ENCODE results near the gene BRSK2. TPM values are rescaled to one million over a fixed set of nuclear protein-coding genes. Genes with fewer than 3 reads are reported as not detected.

BRSK2 gene
- total RNA-seq, 1 experiment from 2014 or later = 1.2 TPM

DNA sequence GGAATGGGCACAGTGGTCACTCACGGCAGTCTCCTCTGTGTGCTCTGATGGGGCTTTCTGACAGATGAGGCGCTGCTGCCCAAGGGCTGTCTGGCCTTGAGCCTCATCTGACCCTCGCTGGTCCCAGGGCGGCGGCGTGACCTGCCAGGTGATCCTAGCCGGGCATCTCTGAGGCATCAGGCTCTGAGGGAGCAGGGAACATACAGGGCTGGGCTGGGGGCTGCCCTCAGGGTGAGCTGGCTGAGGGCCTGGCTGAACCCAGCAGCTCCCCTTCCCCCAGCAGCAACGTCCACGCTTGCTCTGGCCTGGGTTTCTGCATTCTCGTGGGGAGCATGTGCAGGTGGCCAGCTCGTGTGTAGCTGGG lies 49.2 kb downstream of the BRSK2 start:
- Histone ChIP-seq H3K4me1 (ENCODE audit: insufficient read depth, low read length) (no peaks in the 10 kb centered on the region), H3K79me2 (ENCODE audit: low read length) (no peaks in the 10 kb centered on the region), H3K4me2 (ENCODE audit: low read length) (no peak overlapping the region), H3K27me3 (ENCODE audit: low read length) (no peaks in the 10 kb centered on the region), H3K9me2 (replicated peaks; ENCODE audit: low read length) (no peaks in the 10 kb centered on the region), H3K9ac (ENCODE audit: low read length) (no peak overlapping the region), H3K27ac (ENCODE audit: low read length) (no peak overlapping the region), H4K20me1 (ENCODE audit: low read length) (no peaks in the 10 kb centered on the region), H3K9me3 (ENCODE audit: low read length) (no peaks in the 10 kb centered on the region), H3F3A (ENCODE audit: low read length, unreplicated experiment) (no peaks in the 10 kb centered on the region), H2AFZ (ENCODE audit: low read length) (no peak overlapping the region), H3K4me3 (ENCODE audit: low read length) (no peak overlapping the region), H3K36me3 (ENCODE audit: low read depth, low read length) (no peaks in the 10 kb centered on the region)
- no TSS peak for BruUV-seq (replicated peaks)
- ATAC-seq (no peak), DNase-seq (no peak)
- TF ChIP-seq, protein P1, sequence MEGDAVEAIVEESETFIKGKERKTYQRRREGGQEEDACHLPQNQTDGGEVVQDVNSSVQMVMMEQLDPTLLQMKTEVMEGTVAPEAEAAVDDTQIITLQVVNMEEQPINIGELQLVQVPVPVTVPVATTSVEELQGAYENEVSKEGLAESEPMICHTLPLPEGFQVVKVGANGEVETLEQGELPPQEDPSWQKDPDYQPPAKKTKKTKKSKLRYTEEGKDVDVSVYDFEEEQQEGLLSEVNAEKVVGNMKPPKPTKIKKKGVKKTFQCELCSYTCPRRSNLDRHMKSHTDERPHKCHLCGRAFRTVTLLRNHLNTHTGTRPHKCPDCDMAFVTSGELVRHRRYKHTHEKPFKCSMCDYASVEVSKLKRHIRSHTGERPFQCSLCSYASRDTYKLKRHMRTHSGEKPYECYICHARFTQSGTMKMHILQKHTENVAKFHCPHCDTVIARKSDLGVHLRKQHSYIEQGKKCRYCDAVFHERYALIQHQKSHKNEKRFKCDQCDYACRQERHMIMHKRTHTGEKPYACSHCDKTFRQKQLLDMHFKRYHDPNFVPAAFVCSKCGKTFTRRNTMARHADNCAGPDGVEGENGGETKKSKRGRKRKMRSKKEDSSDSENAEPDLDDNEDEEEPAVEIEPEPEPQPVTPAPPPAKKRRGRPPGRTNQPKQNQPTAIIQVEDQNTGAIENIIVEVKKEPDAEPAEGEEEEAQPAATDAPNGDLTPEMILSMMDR (conservative IDR thresholded peaks at IDR 0.05; ENCODE audit: low read depth, low read length) = no peak
- TF ChIP-seq EZH2phosphoT487 (IDR thresholded peaks at IDR 0.05; ENCODE audit: borderline replicate concordance, low read length) (no peak), EZH2 (IDR thresholded peaks at IDR 0.05; ENCODE audit: low read length, unreplicated experiment) (no peak)
- POLR2A ChIA-PET (ENCODE audit: unreplicated experiment) = interaction anchor here (0.5 kb wide), 1 partner anchor 24 kb away, joined by 8 read pairs; no protein-coding TSS in a partner anchor
- CTCF ChIA-PET = no interaction called here
- intact Hi-C loops (cut with micrococcal nuclease) = no loop called here

DNA sequence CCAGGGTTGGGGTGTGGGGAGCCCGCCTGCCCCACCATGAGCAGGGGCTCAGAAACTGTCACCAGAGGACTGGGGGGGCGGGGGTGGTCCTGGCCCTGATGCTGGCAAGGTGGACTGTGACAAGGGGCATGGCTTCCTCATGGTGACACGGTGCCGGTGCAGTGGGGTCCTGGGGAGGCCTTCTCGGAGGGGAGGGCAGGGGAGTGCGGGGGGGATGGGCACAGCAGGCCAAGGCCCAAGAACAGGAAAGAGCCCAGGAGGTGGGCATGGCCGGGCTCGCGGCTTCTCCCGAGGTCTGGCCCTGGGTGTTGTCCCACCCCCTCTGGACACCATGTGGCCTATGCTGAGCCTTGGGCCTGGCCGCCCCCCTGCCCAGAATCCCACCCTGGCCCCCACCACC lies 49.6 kb downstream of the BRSK2 start:
- Histone ChIP-seq H4K20me1 (ENCODE audit: low read length) (no peaks in the 10 kb centered on the region), H3F3A (ENCODE audit: low read length, unreplicated experiment) (no peaks in the 10 kb centered on the region), H3K27ac (ENCODE audit: low read length) (no peak overlapping the region), H2AFZ (ENCODE audit: low read length) (no peak overlapping the region), H3K9me3 (ENCODE audit: low read length) (no peaks in the 10 kb centered on the region), H3K4me2 (ENCODE audit: low read length) (no peak overlapping the region), H3K4me3 (ENCODE audit: low read length) (no peak overlapping the region), H3K4me1 (ENCODE audit: insufficient read depth, low read length) (no peaks in the 10 kb centered on the region), H3K9ac (ENCODE audit: low read length) (no peak overlapping the region), H3K27me3 (ENCODE audit: low read length) (no peaks in the 10 kb centered on the region), H3K79me2 (ENCODE audit: low read length) (no peaks in the 10 kb centered on the region), H3K36me3 (ENCODE audit: low read depth, low read length) (no peaks in the 10 kb centered on the region), H3K9me2 (replicated peaks; ENCODE audit: low read length) (no peaks in the 10 kb centered on the region)
- ChIA-PET POLR2A (ENCODE audit: unreplicated experiment) (no interaction called here), CTCF (no interaction called here)
- DNase-seq (no peak), ATAC-seq (no peak)
- TF ChIP-seq EZH2 (IDR thresholded peaks at IDR 0.05; ENCODE audit: low read length, unreplicated experiment) = no peak
- TF ChIP-seq, protein P1 (conservative IDR thresholded peaks at IDR 0.05; ENCODE audit: low read depth, low read length) = no peak
- no TSS peak for BruUV-seq (replicated peaks)
- intact Hi-C loops (cut with micrococcal nuclease) = no loop called here

DNA sequence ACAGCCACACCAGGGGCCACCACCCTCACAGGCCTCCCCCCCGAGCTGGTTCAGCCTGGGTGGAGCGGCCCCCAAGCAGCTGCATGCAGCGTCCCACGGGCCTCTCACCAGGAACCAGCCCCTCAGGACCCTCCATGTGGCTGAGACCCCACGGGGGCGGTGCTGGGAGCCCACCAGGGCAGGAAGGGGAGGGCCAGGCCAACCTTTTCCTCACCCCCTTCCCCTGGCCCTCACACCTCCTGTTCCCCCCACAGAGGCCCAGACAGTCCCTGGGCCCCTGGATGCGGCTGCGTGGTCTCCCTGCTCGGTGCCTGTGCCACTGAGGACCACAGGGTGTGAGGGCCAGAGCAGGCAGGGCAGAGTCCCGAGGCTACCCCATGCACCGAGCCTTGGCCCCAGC lies 50.3 kb downstream of the BRSK2 start:
- no peak overlapping the region for H3K27ac ChIP-seq (ENCODE audit: low read length)
- TF ChIP-seq EZH2 (IDR thresholded peaks at IDR 0.05; ENCODE audit: low read length, unreplicated experiment) (no peak), EZH2phosphoT487 (IDR thresholded peaks at IDR 0.05; ENCODE audit: borderline replicate concordance, low read length) (no peak)
- TF ChIP-seq, protein P1 (conservative IDR thresholded peaks at IDR 0.05; ENCODE audit: low read depth, low read length) = no peak
- H3F3A ChIP-seq (ENCODE audit: low read length, unreplicated experiment) = no peaks in the 10 kb centered on the region
- CTCF ChIA-PET = no interaction called here
- no peaks in the 10 kb centered on the region for H3K79me2 ChIP-seq (ENCODE audit: low read length)
- H3K4me3 ChIP-seq (ENCODE audit: low read length) = no peak overlapping the region
- H3K9me2 ChIP-seq (replicated peaks; ENCODE audit: low read length) = no peaks in the 10 kb centered on the region
- H3K9me3 ChIP-seq (ENCODE audit: low read length) = no peaks in the 10 kb centered on the region
- DNase-seq = no peak
- no peak overlapping the region for H3K9ac ChIP-seq (ENCODE audit: low read length)
- no peaks in the 10 kb centered on the region for H3K36me3 ChIP-seq (ENCODE audit: low read depth, low read length)
- no peak overlapping the region for H2AFZ ChIP-seq (ENCODE audit: low read length)
- H3K4me2 ChIP-seq (ENCODE audit: low read length) = no peak overlapping the region
- intact Hi-C loops (cut with micrococcal nuclease) = no loop called here
- POLR2A ChIA-PET (ENCODE audit: unreplicated experiment) = no interaction called here
- no peak for ATAC-seq
- no peaks in the 10 kb centered on the region for H3K27me3 ChIP-seq (ENCODE audit: low read length)
- BruUV-seq (replicated peaks) = no TSS peak
- no peaks in the 10 kb centered on the region for H4K20me1 ChIP-seq (ENCODE audit: low read length)
- H3K4me1 ChIP-seq (ENCODE audit: insufficient read depth, low read length) = no peaks in the 10 kb centered on the region
